Lower lobe of right lung (tissue), 2 donors: ENCODE measurements around the gene ADAMTS16. TPM values are rescaled to one million over a fixed set of nuclear protein-coding genes. Genes with fewer than 3 reads are reported as not detected.

Experiments used
- ATAC-seq, 2 donors: fragments of 200-7000 bp; cut with Tn5 transposase; one replicate each; pipeline ENCODE4 v1.9.1; 2020 to 2022; ENCODE audit warnings: mild to moderate bottlenecking in 2 of 2, moderate library complexity in 2 of 2
- DNase-seq: peaks from one replicate; pipeline ENCODE4 v3.0.0-alpha.2; 2020
- H3K27ac ChIP-seq: fragments of 200-600 bp; one replicate; pipeline ENCODE4 v1.8.0; 2022
- H3K27me3 ChIP-seq: fragments of 200-600 bp; one replicate; pipeline ENCODE4 v1.8.0; 2022; ENCODE audit warnings: low read depth
- H3K36me3 ChIP-seq: fragments of 200-600 bp; one replicate; pipeline ENCODE4 v1.8.0; 2022; ENCODE audit warnings: mild to moderate bottlenecking
- H3K4me1 ChIP-seq: fragments of 200-600 bp; one replicate; pipeline ENCODE4 v1.8.0; 2022
- H3K4me3 ChIP-seq: fragments of 200-600 bp; one replicate; pipeline ENCODE4 v1.8.0; 2022; ENCODE audit warnings: mild to moderate bottlenecking
- H3K9me3 ChIP-seq: fragments of 200-600 bp; one replicate; pipeline ENCODE4 v1.8.0; 2022
- CTCF ChIP-seq: fragments of 200-600 bp; IDR thresholded peaks from one replicate; pipeline ENCODE4 v1.8.0; 2022; ENCODE audit warnings: antibody characterized with exemption, mild to moderate bottlenecking
- intact Hi-C: fragments of 100-400 bp; cut with DNase I; formaldehyde crosslinking; loops from one replicate; pipeline ENCODE4 v1.11.0; 2022
- total RNA-seq: library from RNA; stranded (reverse); fragmentation: NEBNext Ultra II Directional; extraction: Animal tissue kit (Norgen Biotek cat#: 25700); gene quantifications from one replicate; pipeline ENCODE4 v1.2.1, GENCODE V29; 2021
- donor health status: DM: no; HTN: yes; CAD: no; lungs with severe emphysema.

The ADAMTS16 gene
- total RNA-seq, 1 donor from 2014 or later: 1.1 TPM

- intact Hi-C loops: no loop called here
- no peak for ATAC-seq
- no peak for TF ChIP-seq CTCF
Measured at GRCh38 chr5:5287419-5287818, 147.3 kb downstream of the ADAMTS16 start.

GRCh38 chr5:5288201-5288600, 148.1 kb downstream of the ADAMTS16 start:
- intact Hi-C loops: no loop called here
- no peaks in the 10 kb centered on the region for H3K36me3 ChIP-seq
- H3K9me3 ChIP-seq: no peaks in the 10 kb centered on the region
- TF ChIP-seq CTCF: no peak
- no peak overlapping the region for H3K27ac ChIP-seq
- DNase-seq: no peak
- ATAC-seq: no peak
- no peaks in the 10 kb centered on the region for H3K27me3 ChIP-seq
- no peaks in the 10 kb centered on the region for H3K4me1 ChIP-seq
- H3K4me3 ChIP-seq: no peak overlapping the region

More at GRCh38 chr5:5287419-5287818, 147.3 kb downstream of the ADAMTS16 start:
- no peaks in the 10 kb centered on the region for H3K27me3 ChIP-seq
- H3K36me3 ChIP-seq: no peaks in the 10 kb centered on the region
- no peak overlapping the region for H3K4me3 ChIP-seq
- no peak for DNase-seq
- H3K4me1 ChIP-seq: no peaks in the 10 kb centered on the region
- H3K27ac ChIP-seq: no peak overlapping the region
- no peaks in the 10 kb centered on the region for H3K9me3 ChIP-seq

GRCh38 chr5:5289537-5289936, 149.4 kb downstream of the ADAMTS16 start:
- Histone ChIP-seq H3K36me3 (no peaks in the 10 kb centered on the region), H3K9me3 (no peaks in the 10 kb centered on the region), H3K27me3 (no peaks in the 10 kb centered on the region), H3K4me3 (no peak overlapping the region), H3K4me1 (no peaks in the 10 kb centered on the region), H3K27ac (no peak overlapping the region)
- DNase-seq: no peak
- no peak for ATAC-seq
- no peak for TF ChIP-seq CTCF
- intact Hi-C loops: no loop called here

DNA sequence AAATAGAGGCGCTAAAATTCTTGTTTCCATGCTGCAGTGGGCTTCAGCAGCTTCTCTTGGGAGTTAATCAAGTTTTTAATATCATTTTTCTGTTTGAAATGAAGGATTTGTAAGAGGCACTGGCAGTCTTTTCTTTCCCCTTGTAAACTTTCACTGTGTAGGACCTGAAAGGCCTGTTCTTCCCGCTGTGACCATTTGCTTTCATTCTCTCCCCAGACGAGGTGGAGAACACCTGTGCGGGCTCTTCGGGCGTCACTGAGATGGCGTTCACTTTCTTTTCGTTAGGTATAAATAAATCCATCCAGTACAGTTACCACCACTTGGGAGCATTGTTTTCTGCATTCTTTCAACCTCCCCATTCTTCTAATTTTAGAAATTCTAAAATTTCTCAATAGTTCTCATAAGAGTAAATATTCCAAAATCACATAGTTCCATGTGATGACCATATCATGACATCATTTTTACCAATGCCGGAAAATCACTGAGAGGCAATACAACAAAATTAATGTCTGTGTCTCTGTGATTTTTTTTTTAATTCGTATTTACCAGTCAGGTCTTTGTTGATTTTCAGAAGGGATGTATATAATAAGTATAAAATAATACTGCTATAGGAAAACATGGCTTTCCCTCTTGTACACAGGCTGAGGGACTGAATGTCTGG, 150.7 kb downstream of the ADAMTS16 start:
- Histone ChIP-seq H3K27me3 (no peaks in the 10 kb centered on the region), H3K36me3 (no peaks in the 10 kb centered on the region), H3K9me3 (no peaks in the 10 kb centered on the region), H3K27ac (no peak overlapping the region), H3K4me1 (no peaks in the 10 kb centered on the region), H3K4me3 (no peak overlapping the region)
- TF ChIP-seq CTCF: no peak
- no peak for DNase-seq
- ATAC-seq: no peak
- intact Hi-C loops: no loop called here

GRCh38 chr5:5291357-5291756, 151.2 kb downstream of the ADAMTS16 start:
- ATAC-seq: no peak
- Histone ChIP-seq H3K9me3 (no peaks in the 10 kb centered on the region), H3K27me3 (no peaks in the 10 kb centered on the region), H3K27ac (no peak overlapping the region), H3K4me3 (no peak overlapping the region), H3K4me1 (no peaks in the 10 kb centered on the region), H3K36me3 (no peaks in the 10 kb centered on the region)
- no peak for TF ChIP-seq CTCF
- intact Hi-C loops: no loop called here
- DNase-seq: no peak
